HG03060 (cell line): ENCODE results near the gene TMEM234.

Source experiments
- ATAC-seq: cut with Tn5 transposase; IDR thresholded peaks from one replicate; pipeline ENCODE4 v1.9.1; 2021; ENCODE audit warnings: low read depth, moderate number of reproducible peaks; ENCODE audit not compliant: unreplicated experiment

TMEM234 gene

DNA sequence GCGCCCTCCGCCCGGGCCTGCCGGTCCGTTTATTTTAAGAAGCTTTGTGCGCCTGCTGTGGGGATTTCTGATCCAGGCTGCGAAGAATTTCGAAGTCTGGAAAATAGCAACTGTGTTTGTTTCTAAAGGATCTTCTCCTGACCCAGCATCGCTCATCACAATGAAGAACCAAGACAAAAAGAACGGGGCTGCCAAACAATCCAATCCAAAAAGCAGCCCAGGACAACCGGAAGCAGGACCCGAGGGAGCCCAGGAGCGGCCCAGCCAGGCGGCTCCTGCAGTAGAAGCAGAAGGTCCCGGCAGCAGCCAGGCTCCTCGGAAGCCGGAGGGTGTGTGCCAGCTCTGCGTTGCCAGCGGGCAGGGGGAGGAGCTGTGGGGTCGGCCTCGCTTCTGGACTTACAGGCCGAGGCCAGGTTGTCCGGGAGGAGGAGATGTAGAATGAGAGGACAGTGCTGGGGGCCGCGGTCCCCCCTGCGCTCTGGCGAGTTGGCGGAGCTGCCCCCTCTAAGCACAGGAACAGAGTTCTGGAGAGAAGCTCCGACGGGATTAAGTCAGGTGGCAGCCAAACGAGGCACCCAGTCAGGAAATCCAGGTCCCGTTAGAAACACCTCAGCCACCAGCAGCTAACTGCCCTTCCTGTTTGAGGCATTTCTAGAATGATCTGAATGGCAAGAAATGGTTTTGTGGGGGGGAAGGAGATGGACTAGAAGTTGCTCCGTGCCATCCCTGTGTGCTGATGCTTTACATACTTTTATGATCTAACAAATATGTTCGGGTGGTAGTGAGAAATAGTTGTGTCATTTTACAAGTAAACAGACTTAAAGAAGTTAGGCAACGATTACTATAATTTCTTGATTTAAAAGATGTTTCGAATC is 41.7 kb downstream of the TMEM234 start:
- no peak for ATAC-seq

DNA sequence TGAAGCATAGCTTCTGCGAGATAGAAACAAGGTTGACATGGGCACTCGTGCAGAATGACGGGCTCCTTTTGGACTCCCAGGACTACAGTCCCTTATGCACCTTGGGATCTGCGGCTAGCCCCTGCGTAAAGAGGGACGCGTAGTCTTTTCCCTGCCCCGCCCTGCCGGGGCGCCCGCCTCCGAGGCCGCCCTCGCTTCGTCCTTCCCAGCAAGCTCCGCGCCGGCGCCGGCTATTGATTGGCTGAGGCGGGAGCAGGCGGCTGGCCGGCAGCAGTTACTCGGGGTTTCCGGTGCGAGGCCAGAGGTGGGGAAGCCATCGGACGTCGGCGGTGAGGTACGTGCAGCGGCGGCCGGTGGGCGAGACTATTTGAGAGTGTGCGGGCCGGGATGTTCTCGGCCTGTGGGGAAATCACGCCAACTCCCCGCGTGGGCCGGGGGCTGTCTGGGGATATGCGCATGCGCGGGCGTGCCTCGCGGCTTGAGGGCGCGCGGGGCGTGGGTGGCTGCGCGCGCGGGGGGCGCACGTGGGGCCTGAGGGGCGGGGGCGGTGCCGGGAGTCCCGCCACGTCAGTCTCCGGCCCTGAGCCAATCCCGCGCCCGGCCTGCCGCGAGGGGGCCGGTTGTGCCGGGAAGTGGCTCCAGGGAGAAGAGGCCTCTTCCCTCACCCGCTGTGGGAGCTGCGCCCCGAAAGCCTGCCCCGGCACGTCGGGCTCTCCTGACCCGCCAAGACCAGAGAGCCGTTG is 42.5 kb downstream of the TMEM234 start, which contains the start of gene TXLNA:
Gene TXLNA (plus strand): TSS at position 233 of the 743 bp plus-strand sequence. CDS start 671 bp downstream, outside the sequence.
- ATAC-seq = peak; percentile 68

GRCh38 chr1:32179193-32179442 is 43.0 kb downstream of the TMEM234 start:
- no peak for ATAC-seq

- ATAC-seq = no peak
Measured at GRCh38 chr1:32178380-32179192, 43.6 kb downstream of the TMEM234 start.

DNA sequence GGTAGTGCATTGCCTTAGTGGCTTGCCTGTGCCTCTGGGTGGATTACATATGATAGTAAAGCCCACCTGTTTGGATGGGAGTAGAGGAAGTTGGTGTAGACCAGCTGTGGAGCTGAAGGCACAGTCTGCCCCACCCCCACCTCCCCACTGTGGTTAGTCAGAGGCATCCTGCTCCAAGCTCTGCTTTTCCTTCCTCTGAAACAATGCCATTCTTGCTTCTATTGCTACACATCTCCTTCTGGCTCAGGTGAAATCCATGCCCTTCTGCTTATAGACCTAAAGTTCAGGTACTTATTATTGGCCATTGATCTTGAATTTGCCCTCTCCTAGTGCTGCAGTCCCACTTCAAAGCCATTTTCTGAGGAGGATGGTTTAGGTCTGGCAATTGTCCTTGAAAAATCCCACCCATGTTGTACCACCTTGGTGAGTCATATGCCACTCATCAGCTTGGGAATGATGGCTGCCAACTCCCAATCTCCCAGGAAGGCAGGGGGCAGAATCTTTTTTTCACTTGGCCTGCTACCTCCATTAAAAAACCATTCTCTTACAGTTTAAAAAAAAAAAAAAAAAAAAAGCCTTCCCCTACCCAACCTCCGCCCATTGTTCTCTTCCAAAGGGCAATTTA is 49.4 kb downstream of the TMEM234 start:
- no peak for ATAC-seq

- ATAC-seq = no peak
Measured at GRCh38 chr1:32170991-32171390, 51.2 kb downstream of the TMEM234 start.
